Measurements from ENCODE around the gene HTR3C.
"Not testable (repeated sequence)": the region's sequence is repeated elsewhere in the genome, so short reads cannot be mapped to it uniquely, and the experiment has no call there.

The HTR3C gene

GRCh38 chr3:184067573-184068055 is 14.8 kb downstream of the HTR3C start (continued):
- TF ChIP-seq, protein P1, sequence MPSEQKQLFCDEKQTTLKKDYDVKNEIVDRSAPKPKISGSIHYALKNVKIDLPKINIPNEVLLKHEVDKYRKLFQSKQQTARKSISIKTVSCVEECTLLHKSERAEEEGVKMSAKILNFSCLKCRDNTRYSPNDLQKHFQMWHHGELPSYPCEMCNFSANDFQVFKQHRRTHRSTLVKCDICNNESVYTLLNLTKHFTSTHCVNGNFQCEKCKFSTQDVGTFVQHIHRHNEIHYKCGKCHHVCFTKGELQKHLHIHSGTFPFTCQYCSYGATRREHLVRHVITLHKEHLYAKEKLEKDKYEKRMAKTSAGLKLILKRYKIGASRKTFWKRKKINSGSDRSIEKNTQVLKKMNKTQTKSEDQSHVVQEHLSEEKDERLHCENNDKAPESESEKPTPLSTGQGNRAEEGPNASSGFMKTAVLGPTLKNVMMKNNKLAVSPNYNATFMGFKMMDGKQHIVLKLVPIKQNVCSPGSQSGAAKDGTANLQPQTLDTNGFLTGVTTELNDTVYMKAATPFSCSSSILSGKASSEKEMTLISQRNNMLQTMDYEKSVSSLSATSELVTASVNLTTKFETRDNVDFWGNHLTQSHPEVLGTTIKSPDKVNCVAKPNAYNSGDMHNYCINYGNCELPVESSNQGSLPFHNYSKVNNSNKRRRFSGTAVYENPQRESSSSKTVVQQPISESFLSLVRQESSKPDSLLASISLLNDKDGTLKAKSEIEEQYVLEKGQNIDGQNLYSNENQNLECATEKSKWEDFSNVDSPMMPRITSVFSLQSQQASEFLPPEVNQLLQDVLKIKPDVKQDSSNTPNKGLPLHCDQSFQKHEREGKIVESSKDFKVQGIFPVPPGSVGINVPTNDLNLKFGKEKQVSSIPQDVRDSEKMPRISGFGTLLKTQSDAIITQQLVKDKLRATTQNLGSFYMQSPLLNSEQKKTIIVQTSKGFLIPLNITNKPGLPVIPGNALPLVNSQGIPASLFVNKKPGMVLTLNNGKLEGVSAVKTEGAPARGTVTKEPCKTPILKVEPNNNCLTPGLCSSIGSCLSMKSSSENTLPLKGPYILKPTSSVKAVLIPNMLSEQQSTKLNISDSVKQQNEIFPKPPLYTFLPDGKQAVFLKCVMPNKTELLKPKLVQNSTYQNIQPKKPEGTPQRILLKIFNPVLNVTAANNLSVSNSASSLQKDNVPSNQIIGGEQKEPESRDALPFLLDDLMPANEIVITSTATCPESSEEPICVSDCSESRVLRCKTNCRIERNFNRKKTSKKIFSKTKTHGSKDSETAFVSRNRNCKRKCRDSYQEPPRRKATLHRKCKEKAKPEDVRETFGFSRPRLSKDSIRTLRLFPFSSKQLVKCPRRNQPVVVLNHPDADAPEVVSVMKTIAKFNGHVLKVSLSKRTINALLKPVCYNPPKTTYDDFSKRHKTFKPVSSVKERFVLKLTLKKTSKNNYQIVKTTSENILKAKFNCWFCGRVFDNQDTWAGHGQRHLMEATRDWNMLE (tag by site-specific recombination; conservative IDR thresholded peaks at IDR 0.05; ENCODE audit: low read depth), result no peak
- TF ChIP-seq ZBTB6 (tag by site-specific recombination; IDR thresholded peaks at IDR 0.05) (no peak), ZNF560 (tag by site-specific recombination; IDR thresholded peaks at IDR 0.05; ENCODE audit: borderline replicate concordance) (no peak), ZNF292 (tag by site-specific recombination; IDR thresholded peaks at IDR 0.05; ENCODE audit: borderline replicate concordance, low read depth) (no peak), ZNF791 (tag by site-specific recombination; IDR thresholded peaks at IDR 0.05) (no peak), ZNF138 (tag by site-specific recombination; IDR thresholded peaks at IDR 0.05; ENCODE audit: borderline replicate concordance) (no peak), ZNF16 (tag by site-specific recombination; IDR thresholded peaks at IDR 0.05; ENCODE audit: low read depth) (no peak), KLF7 (tag by site-specific recombination; IDR thresholded peaks at IDR 0.05; ENCODE audit: borderline replicate concordance) (no peak), ZNF48 (tag by site-specific recombination; IDR thresholded peaks at IDR 0.05) (no peak), ZNF423 (tag by site-specific recombination; IDR thresholded peaks at IDR 0.05) (no peak), ZNF324 (tag by site-specific recombination; IDR thresholded peaks at IDR 0.05) (no peak), ZSCAN16 (tag by site-specific recombination; IDR thresholded peaks at IDR 0.05) (no peak), ZSCAN23 (tag by site-specific recombination; IDR thresholded peaks at IDR 0.05) (no peak)
- TF ChIP-seq, protein P2, sequence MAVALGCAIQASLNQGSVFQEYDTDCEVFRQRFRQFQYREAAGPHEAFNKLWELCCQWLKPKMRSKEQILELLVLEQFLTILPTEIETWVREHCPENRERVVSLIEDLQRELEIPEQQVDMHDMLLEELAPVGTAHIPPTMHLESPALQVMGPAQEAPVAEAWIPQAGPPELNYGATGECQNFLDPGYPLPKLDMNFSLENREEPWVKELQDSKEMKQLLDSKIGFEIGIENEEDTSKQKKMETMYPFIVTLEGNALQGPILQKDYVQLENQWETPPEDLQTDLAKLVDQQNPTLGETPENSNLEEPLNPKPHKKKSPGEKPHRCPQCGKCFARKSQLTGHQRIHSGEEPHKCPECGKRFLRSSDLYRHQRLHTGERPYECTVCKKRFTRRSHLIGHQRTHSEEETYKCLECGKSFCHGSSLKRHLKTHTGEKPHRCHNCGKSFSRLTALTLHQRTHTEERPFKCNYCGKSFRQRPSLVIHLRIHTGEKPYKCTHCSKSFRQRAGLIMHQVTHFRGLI (tag by site-specific recombination; IDR thresholded peaks at IDR 0.05), result no peak

DNA sequence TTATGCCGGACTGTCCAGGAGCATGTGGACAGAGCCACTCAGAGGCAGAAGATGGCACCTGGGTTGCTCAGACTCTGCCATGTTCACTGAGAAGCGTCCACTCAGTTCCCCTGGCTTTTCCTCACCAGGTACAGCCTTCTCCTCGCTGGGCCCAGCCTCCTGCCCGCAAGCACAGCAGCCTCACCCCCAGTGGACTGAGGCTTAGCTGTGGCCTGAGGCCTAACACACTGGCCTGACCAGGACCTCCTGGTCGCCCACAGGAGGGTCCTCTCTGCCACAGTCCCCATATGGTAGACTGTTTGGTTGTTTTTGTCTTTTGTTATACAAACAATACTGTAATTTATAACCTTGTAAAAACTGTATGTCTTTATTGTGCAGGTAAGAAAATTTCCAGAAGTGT is 15.5 kb downstream of the HTR3C start:
- no peaks in the 10 kb centered on the region for H3K4me1 ChIP-seq (ENCODE audit: control insufficient read depth, insufficient read depth, low read length)
- ChIA-PET POLR2A (no interaction called here), CTCF (no interaction called here)
- H3K4me3 ChIP-seq (ENCODE audit: low read depth, low read length), result no peak overlapping the region
- no peak overlapping the region for H3K27ac ChIP-seq (ENCODE audit: extremely low read depth, low read depth, low read length)
- no peaks in the 10 kb centered on the region for H3K36me3 ChIP-seq (ENCODE audit: control insufficient read depth in 2 of 2, insufficient read depth in 1 of 2, low read length in 2 of 2)
- TF ChIP-seq ZNF629 (tag by site-specific recombination; IDR thresholded peaks at IDR 0.05), result no peak
- no peaks in the 10 kb centered on the region for H3K9me3 ChIP-seq (ENCODE audit: control insufficient read depth, insufficient read depth, low read depth, low read length)

- TF ChIP-seq SETDB1 (IDR thresholded peaks at IDR 0.05; ENCODE audit: insufficient read length, low read length), result peak; percentile 55
- TF ChIP-seq, protein P3, sequence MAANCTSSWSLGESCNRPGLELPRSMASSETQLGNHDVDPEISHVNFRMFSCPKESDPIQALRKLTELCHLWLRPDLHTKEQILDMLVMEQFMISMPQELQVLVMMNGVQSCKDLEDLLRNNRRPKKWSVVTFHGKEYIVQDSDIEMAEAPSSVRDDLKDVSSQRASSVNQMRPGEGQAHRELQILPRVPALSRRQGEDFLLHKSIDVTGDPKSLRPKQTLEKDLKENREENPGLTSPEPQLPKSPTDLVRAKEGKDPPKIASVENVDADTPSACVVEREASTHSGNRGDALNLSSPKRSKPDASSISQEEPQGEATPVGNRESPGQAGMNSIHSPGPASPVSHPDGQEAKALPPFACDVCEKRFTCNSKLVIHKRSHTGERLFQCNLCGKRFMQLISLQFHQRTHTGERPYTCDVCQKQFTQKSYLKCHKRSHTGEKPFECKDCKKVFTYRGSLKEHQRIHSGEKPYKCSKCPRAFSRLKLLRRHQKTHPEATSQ (tag by site-specific recombination; IDR thresholded peaks at IDR 0.05), result 0 out of 2 replicates have a peak, but pooled peaks have one; percentile 29
- POLR2A ChIA-PET; H3K4me1 ChIP-seq (ENCODE audit: control insufficient read depth, insufficient read depth, low read length); H3K4me3 ChIP-seq (ENCODE audit: low read depth, low read length); H3K9me3 ChIP-seq (ENCODE audit: control insufficient read depth, insufficient read depth, low read depth, low read length); H3K27ac ChIP-seq (ENCODE audit: extremely low read depth, low read depth, low read length); H3K36me3 ChIP-seq (ENCODE audit: control insufficient read depth in 2 of 2, insufficient read depth in 1 of 2, low read length in 2 of 2): not testable (repeated sequence)
- CTCF ChIA-PET, result interaction anchor here (0.7 kb wide), 1 partner anchor 185 kb away, joined by 3 read pairs; no protein-coding TSS in a partner anchor
These were observed 18.3 kb downstream of the HTR3C start for GRCh38 chr3:184071142-184071541.

All from HEK293 (cell line).